OCI-M1 (cell line): Measurements from ENCODE around the gene GDPD4.
A peak's percentile ranks its signal among the peaks of the same experiment; 100 is the strongest.

Experiments
- DNase-seq: peaks from one replicate; lab custom pipeline; 2025; lab: John Stamatoyannopoulos, UW

GDPD4 gene

DNA sequence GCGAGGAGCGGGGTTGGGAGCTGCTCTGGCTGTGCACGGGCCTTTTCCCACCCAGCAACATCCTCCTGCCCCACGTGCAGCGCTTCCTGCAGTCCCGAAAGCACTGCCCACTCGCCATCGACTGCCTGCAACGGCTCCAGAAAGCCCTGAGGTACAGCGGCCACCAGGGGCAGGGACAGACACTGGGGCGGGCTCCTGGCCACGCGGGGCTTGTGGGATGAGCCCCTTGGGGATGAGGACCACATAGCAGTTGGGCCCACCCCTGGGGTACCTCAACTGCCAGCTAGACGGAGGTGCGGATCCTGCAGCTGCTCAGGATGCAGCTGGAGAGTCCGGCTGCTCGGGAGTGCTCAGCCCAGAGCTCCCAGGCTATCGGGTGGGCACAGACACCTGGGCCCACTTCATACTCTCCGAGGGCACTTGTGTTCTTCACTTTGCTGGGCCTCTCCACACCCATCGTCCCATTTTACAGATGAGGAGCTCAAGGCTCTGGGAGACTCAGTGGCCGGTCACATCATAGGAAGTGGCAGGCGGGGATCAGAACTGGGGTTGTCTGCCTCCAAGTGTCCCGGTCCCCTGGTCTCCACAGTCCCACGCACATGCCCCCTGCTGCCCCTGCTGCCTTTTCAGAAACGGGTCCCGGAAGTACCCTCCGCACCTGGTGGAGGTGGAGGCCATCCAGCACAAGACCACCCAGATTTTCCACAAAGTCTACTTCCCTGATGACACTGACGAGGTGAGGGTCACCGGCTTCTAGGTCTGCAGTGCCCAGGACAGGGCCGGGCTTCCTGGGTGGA lies 95.8 kb downstream of the GDPD4 start:
- DNase-seq: no peak

DNA sequence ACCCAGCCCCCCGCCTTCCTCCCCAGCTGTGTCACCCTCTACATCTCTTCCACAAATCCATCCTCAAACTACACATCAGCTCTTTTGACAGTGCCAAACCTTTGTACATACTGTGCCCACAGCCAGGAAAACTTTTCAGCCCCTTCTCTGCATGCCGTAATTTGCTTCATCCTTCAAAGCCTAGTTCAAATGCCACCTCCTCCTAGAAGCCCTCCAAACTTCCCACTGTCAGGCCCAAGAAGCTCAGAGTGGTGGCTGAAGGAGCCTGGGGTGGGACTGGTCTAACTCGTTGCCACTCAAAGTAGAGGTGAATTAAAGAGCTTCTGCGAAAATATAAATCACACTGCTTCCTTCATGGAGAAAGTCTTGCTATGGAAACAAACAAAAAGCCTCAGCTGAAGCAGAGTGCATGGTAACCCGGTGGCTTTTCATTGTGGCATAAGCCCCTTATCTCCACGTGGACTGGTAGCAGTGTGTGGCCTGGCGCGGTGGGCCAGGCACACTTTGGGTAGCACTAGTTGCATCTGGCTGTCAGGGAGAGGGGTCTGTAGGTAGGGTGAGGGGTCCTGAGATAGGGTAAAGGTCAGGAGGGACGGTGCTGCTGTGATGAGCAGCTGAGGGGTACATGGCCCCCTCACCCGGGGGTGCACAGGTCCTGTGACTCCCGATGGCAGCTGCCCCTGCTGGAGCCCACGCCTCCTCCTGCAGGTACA lies 96.6 kb downstream of the GDPD4 start:
- DNase-seq: no peak

DNA sequence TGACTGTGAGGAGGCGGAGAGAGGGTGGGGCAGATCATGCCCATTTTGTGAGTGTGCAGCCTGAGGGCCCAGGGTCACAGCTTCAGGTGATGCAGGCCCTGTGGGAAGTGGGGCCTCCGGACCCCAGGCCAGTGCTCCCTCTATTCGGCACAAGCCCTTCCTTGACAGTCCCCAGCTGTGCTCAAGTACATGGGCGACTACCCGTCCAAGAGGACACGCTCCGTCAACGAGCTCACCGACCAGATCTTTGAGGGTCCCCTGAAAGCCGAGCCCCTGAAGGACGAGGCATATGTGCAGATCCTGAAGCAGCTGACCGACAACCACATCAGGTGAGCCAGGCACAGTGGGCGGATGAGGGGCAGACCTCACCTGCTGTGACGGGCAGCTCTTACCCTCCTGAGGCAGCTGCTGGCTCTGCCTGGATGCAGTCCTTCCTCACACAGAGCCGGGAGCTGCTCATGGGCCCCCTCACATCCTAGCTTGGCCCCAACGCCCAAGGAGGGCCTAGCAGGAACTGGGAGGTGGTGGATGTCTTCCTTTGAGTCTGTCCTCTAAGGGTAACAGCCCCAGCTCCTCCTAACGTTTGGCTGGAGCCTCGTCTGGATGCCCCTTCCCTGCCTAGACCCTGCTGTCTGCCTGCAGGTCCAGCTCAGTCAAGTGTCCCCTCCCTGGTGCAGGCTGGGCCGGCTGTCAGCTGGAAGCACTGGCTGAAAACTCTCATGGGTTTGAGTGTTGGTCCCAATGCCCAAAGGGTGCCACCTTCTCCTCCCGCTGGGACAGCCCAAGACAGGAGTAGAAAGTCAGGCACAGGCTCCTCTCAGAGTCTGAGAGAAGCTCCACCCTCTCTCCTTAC lies 97.4 kb downstream of the GDPD4 start:
- DNase-seq: no peak

DNA sequence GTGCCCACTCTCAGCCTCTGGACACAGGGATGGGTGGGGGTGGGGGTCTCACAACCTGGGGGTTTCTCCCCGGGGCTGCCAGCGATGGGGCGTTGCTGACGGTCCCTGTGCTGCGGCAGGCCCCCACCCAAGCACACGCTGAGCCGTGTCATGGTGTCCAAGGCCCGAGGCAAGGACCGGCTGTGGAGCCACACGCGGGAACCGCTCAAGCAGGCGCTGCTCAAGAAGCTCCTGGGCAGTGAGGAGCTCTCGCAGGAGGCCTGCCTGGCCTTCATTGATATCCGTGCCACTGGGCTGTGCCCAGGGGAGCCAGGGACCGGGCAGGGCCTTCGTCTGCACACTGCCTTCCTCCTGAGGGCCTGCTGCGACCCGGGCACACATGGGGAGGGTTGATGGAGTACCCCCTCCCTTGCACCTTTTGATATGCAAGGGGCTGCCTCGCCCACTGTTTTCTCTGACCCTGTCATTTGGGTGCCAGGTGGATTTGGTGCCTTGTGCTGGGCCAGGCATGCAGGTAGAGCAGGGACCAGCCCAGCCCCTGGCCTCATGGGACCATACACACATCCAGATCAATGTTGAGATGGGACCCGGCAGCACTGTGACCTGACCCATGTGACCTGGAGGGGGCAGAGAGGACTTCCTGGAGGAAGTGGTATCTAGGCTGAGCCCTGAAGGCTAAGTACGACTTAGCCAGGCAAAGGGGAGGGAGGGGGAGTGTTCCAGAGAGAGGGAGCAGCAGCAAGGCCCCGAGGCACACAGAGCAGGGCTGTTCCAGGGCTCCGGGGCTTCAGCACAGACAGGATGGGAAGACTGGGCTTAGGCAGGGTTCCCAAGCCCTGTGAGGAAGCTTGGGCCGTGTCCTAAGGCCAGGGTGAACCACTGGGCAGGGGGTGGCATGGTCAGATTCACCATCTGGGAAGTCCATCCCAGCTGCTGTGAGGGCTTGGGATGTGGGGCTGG lies 98.3 kb downstream of the GDPD4 start:
- DNase-seq: no peak

DNA sequence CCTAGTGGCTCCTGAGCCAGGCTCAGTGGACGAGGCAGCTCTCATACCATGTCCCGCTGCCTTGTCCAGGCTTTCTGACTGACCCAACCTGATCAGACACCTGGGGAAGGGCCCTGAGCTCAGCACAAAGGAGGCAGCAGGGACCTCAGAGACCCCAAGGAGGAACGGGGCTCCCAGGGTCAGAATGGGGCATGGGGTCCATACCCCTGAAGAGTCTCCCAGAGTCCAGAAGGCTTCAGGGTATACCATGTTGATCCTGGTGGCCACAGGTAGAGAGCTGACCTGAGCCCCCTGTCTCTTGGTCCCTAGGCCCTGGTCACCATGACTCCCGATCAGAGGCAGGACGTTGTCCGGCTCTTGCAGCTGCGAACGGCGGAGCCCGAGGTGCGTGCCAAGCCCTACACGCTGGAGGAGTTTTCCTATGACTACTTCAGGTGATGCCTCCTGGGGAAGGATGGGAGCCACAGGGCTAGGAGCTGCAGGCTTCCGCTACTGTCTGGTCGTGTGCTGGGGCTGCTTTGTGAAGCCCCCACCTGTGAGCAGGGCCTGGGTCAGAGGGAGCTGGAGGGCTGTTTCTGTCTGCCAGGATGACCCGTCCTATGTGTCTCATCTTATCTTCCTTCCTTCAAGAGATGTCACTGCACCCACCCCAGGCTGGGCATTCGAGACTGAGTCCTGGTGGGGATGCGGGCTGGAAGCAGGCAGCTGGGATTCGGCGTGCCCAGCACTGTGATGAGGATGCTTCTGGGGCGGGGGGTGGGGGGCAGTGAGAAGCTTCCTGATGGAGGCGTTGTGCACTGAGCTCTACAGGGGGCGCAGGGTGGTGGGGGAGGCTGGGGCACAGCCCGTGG lies 99.3 kb downstream of the GDPD4 start:
- DNase-seq: no peak

DNA sequence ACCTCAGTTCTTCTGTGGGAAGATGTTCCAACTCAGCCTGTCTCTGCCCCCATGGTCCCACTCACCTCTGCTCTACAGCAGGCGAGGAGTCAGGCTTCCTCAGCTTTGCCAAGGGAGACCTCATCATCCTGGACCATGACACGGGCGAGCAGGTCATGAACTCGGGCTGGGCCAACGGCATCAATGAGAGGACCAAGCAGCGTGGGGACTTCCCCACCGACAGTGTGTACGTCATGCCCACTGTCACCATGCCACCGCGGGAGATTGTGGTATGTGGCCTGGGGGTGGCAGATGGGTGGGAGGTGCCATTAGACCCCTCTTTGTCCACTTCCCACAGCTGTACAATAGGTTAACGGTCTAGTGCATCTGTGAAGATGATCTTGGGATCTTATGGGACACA lies 100.1 kb downstream of the GDPD4 start:
- no peak for DNase-seq

DNA sequence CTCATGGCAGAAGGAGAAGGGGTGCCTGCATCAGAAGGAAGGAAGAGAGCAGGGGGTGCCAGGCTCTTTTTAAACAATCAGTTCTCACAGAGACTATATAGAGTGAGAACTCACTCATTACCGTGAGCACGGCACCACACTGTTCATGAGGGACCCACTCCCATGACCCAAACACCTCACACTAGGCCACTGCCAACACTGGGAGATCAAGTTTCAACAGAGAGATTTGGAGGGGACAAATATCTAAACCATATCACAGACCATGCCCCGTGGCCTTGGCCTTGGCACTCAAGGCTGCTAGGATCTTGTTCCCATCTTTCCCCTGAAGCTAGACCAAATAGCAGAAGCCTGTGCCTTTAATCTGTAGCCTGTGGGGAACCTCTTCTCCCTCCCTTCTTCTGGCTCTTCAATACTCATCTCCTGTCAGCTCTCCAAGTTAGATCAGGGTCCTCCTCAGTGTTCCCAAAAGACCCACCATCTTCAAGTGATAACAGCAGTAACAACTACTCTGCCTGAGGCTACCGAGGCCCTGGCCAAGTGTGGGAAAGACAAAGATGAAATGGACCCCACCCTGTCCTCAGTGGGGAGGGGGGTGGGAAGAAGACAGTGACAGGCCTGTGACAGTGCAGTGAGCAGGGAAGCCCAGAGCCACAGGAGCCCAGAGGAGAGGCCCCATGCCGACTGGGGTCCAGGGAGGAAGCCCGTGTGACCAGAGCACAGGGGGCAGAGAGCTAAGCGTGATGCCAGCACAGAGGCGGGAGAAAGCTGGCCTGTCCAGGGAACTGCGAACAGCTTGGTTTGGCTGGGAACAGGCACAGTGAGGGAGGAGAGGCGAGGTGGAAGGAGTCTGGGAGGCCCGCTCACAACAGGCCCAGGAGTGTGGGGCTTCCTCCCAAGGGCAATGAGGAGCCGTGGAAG lies 100.9 kb downstream of the GDPD4 start:
- no peak for DNase-seq

DNA sequence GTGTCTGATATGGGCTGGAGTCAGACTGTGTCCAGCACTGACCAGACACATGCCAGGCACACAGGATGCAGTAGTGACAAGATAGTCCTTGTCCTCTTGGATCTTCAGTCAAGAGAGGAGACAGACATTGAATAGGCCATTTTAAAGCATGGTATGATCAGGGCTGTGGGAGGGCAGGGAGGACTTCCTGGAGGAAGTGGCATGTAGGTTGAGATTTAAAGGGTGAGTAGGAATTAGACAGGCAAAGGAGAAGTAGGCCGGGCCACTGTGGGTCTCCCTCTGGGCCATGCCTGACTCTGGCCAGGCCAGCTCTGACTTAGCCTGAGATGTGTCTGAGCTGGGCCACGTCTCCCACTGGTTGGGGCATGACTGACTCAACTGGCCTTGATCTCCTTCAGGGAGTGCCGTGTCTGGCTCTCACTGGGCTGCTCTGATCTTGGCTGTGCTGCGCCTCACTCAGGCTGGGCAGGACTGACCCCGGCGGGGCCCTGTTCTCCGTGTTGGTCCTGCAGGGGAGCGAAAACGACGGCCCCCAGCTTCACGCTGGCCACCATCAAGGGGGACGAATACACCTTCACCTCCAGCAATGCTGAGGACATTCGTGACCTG lies 102.2 kb downstream of the GDPD4 start:
- no peak for DNase-seq

DNA sequence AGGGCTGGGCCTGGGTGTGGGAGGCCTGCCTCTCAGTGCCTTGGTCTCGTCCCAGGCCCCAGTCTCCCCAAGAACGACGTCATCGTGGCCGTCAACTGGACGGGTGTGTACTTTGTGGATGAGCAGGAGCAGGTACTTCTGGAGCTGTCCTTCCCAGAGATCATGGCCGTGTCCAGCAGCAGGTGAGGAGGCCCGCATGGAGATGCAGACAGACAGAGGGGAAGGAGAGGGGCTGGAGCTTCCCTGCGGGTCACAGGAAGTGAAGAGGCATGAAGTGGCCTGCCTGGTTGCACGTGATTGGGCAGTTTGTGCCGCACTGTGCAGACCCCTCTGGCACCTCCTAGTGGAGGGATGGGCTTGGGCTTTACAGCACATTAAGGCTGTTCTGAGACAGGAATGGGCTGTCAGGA lies 103.0 kb downstream of the GDPD4 start:
- peak; percentile 85 for DNase-seq

DNA sequence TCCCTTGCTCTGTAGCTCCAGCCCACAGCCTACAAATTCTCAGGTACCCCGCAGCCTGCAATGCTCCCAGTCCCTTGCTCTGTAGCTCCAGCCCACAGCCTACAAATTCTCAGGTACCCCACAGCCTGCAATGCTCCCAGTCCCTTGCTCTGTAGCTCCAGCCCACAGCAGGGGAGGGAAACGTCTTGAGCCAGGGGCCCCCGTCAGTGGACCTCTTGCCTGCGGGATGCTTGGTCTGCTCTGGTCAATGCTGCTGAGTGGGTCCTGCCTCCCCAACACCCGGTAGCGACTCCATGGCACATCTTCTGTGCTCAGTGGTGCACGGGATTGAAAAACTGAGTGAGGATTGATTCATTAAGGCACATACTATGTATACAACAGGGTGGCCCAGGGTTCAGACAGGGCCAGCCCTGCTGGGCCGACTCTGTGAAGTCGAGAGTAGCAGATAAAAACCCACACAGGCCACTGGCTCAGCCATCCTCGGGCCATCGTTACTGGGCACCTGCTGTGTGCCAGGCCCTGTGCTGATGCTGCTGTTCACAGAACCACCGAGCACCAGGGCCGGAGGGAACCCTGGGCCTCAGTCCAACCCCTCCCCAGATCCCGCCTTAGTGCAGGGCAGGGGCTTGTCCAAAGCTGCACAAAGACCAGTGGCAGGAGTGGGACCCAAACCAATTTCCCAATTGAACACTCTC lies 103.7 kb downstream of the GDPD4 start:
- DNase-seq: no peak

DNA sequence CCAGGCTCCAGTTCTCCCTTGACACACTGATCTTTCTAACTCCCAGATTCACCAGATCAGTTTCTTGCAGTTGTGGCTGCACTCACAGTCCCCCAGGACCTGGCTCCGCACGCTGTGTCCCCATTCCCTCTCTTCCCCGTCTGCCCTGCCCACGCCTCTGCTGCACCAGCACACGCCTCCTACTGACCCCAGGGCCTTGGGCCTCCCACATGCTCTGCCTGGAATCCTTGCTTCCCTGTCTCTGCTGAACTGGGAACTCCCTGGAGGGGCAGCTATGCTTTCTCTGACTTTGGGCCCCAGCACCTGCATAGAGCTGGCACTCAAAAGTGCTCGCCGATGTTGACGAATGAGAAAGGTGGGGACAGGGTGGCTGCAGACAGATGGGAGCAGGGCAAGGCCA lies 104.5 kb downstream of the GDPD4 start:
- DNase-seq: no peak

DNA sequence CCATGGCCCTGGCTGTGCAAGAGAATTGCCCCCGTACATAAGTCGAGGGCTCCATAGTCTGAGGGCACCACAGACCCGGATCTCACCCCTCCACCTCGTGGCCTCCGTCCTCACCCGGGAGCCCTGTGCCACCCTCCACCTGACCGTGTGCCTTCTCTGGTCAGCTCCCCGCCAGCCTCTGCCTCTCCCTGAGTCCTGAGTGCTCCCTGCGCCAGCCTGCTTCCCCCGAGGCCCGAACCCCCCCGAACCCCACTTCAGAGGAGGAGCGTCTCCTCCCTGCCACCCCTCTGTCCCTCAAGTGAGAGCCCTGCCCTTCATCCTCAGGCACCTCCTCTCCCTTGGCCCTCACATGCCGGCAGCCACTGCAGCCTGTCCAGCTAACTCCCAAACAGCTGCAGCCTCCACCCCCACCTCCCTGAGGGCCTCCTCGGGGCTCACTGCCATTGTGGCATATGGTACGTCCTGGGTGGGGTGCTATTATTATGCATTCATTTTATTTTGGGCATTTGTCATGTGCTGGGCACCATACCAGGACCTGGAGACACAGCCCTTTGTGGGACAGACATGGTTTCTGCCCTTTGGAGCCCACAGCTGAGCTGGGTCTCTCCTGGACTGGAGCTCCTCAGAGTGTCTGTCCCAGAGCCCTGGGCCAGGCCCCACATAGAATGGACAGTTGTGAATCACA lies 106.3 kb downstream of the GDPD4 start:
- no peak for DNase-seq

DNA sequence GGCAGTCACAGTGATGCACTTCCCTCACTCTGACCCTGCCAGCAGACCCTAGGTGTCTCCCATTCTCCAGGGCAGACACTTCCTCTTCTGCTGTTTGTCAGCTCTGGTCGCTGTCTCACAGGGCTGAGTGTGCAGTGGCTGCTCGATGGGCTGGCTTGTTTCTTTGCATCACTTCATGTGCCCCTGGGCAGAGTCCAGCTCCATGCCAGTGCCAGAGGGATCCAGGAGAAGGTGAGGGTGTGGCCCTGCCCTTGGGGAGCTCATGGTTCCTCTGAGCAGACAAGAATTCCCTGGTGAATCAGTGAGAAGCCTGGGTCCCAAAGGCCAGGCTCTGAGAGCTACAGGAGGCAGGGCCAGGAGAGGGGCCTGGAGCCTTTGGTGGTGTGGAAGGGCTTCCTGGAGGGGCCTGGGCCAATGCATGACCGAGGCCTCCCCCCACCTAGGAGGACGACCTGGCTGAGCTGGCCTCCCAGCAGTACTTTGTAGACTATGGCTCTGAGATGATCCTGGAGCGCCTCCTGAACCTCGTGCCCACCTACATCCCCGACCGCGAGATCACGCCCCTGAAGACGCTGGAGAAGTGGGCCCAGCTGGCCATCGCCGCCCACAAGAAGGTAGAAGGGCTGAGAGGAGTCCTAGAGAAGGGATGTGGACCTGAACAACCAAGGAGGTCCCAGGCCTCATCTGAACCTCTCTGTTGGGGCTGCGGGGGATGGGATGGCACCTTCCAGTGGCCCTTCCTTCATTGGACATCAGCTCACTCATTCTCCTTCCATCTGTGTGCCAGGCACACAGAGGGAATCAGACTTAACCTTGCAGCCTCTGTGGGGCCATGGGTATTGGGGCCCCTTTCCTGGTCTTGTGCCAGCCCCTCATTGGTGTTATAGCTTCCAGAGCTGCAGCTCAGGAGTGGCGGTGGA lies 107.3 kb downstream of the GDPD4 start:
- no peak for DNase-seq

DNA sequence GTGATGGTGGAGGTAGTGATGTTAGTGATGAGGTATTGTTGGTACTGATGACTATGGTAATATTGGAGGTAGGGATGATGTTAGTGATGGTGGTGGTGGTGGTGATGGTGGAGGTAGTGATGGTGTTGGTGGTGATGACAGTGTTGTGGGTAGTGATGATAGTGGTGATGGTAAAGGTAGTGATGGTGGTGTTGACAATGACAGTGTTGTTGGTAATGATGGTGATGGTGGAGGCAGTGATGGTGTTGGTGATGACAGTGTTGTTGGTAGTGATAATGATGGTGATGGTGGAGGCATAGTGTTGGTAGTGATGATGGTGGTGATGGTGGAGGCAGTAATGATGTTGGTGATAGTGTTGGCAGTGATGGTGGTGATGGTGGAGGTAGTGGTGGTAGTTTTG lies 108.3 kb downstream of the GDPD4 start:
- DNase-seq: no peak

DNA sequence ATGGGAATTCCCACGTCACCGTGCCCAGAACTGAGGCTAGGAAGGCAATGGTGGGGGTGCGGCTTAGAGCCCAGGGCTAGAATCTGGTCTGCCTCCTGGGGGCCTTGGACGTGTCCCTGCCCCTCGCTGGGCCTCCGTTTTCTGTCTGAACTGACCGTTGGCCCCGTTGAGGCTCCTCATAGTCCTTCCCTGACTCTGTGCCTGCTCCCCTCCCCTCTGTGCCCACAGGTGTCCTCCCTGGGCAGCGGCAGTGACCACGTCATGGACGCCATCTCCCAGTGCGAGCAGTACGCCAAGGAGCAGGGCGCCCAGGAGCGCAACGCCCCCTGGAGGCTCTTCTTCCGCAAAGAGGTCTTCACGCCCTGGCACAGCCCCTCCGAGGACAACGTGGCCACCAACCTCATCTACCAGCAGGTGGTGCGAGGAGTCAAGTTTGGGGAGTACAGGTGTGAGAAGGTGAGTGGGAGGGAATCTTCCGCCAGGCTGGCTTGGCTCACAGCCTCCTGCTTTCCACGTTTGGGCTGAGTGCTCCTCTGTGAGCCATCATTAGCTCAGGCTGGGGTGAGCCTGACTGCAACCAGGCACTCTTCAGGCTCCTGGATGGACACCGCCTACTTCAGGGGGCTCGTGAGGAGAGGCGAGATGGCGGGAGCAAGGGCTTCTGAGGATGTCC lies 109.5 kb downstream of the GDPD4 start:
- DNase-seq: peak; percentile 66

DNA sequence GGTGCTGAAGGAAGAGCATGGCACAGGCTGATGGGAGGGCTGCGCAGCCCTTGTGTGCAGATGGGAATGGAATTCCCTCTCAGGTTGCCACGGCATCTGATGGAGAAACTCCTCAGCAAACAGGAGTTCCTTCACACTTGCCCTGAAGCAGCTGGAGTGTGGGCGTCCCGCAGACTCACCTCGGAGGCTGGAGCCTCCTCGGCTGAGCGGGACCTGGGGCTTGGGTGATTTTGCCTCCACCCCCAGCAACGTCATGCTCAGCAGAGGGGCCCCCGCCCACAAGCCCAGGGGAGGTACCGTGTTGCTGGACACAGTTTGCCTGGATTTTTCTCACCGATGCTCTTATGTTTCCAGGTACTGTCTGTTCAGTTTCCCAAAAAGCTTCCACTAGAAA lies 110.1 kb downstream of the GDPD4 start:
- no peak for DNase-seq
